Osteocyte (in vitro differentiated cells): ENCODE data around the gene PLEKHA1. TPM values are rescaled to one million over a fixed set of nuclear protein-coding genes. Genes with fewer than 3 reads are reported as not detected.

Experiments
- DNase-seq: peaks from one replicate; pipeline ENCODE4 v3.0.0; 2021; ENCODE audit warnings: mixed read lengths; ENCODE audit not compliant: unreplicated experiment; ENCODE audit errors: extremely low spot score
- H3K27ac Mint-ChIP-seq: one replicate; pipeline ENCODE4 v1.8.0; 2021; ENCODE audit warnings: mild to moderate bottlenecking, mixed read lengths; ENCODE audit not compliant: unreplicated experiment
- H3K27me3 Mint-ChIP-seq: one replicate; pipeline ENCODE4 v1.8.0; 2021; ENCODE audit warnings: mixed read lengths; ENCODE audit not compliant: unreplicated experiment
- H3K36me3 Mint-ChIP-seq: one replicate; pipeline ENCODE4 v1.8.0; 2021; ENCODE audit warnings: mixed read lengths; ENCODE audit not compliant: unreplicated experiment
- H3K4me1 Mint-ChIP-seq: one replicate; pipeline ENCODE4 v1.8.0; 2021; ENCODE audit warnings: mixed read lengths; ENCODE audit not compliant: unreplicated experiment
- H3K4me3 Mint-ChIP-seq: one replicate; pipeline ENCODE4 v1.8.0; 2021; ENCODE audit warnings: mild to moderate bottlenecking, moderate library complexity, mixed read lengths; ENCODE audit not compliant: unreplicated experiment
- H3K9me3 Mint-ChIP-seq: one replicate; pipeline ENCODE4 v1.8.0; 2021; ENCODE audit warnings: mixed read lengths; ENCODE audit not compliant: unreplicated experiment
- total RNA-seq: library from RNA; stranded (reverse); gene quantifications from 2 replicates; pipeline ENCODE4 v1.2.1, GENCODE V29; 2021
- TF ChIP-seq, protein P1 (sequence below): fragments of 200-600 bp; sonication (generic); IDR thresholded peaks from 2 replicates; pipeline ENCODE4 v1.5.0; 2021; ENCODE audit warnings: antibody characterized with exemption, mild to moderate bottlenecking, moderate library complexity

PLEKHA1 gene
- total RNA-seq, 1 donor from 2014 or later, result 62.8 TPM

DNA sequence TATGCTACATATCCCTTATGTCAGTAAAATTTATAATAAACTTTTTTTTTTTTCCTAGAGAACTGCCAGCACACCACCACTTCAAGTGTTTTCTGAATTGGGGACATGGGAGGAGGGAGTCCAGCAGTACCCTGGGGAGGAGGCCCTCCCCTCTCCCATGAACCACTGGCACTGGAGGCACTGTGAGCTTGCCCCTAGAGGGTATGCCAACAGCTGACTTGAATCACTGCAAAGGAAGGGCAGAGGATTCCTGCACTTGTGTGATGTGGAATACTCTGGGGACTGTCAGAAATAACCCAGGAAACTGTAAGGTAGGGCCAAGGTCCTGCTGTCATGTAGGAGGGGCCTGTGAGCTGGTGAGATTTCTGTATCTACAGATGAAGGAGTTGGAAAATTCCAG lies 71.4 kb downstream of the PLEKHA1 start:
- no peaks in the 10 kb centered on the region for H3K27me3 Mint-ChIP-seq
- H3K4me3 Mint-ChIP-seq, result no peak overlapping the region
- DNase-seq, result no peak
- H3K4me1 Mint-ChIP-seq, result peaks cover 37% of the 10 kb centered on the region
- peak overlapping the region; percentile 18 for H3K27ac Mint-ChIP-seq
- TF ChIP-seq, protein P1, sequence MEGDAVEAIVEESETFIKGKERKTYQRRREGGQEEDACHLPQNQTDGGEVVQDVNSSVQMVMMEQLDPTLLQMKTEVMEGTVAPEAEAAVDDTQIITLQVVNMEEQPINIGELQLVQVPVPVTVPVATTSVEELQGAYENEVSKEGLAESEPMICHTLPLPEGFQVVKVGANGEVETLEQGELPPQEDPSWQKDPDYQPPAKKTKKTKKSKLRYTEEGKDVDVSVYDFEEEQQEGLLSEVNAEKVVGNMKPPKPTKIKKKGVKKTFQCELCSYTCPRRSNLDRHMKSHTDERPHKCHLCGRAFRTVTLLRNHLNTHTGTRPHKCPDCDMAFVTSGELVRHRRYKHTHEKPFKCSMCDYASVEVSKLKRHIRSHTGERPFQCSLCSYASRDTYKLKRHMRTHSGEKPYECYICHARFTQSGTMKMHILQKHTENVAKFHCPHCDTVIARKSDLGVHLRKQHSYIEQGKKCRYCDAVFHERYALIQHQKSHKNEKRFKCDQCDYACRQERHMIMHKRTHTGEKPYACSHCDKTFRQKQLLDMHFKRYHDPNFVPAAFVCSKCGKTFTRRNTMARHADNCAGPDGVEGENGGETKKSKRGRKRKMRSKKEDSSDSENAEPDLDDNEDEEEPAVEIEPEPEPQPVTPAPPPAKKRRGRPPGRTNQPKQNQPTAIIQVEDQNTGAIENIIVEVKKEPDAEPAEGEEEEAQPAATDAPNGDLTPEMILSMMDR, result no peak
- no peaks in the 10 kb centered on the region for H3K36me3 Mint-ChIP-seq
- peaks cover 9% of the 10 kb centered on the region for H3K9me3 Mint-ChIP-seq

DNA sequence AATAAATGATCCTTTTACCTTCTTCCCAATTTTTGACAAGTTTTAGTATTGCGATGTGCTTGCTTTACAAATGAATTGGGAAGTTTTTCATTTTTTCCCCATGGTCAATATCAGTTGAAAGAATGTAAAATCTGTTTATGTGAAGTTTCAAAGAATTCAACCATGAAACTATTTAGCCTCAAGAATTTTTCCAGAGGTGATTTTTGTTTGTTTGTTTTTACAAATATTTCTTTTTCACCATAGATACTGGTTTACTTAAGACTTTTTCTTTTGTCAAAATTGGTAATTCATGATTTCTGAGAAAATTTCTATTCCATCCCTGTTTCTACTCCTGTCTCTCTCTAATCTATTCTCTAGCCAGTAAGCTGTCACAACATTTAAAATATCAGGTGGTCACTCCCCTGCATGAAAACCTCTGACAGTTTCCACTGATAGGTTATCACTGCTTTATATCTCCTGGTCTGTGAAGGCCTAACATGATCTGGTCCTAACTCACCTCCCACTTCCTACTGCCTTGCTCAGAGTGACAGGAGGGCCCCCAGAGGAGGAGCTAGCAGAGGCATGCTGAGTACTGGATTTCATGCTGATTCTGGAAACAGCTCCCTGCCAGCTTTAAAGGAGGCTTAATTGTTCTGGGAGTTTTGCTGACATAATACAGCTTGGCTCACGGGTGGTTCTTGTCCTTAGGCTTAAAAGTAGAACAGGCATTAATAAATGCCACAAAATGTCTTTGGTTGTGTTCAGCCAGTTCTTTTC lies 72.3 kb downstream of the PLEKHA1 start:
- Mint-ChIP-seq H3K4me3 (no peak overlapping the region), H3K9me3 (peaks cover 9% of the 10 kb centered on the region), H3K27me3 (no peaks in the 10 kb centered on the region), H3K36me3 (no peaks in the 10 kb centered on the region), H3K27ac (peak overlapping the region; percentile 82), H3K4me1 (peaks cover 36% of the 10 kb centered on the region)
- DNase-seq, result no peak
- TF ChIP-seq, protein P1, result no peak

DNA sequence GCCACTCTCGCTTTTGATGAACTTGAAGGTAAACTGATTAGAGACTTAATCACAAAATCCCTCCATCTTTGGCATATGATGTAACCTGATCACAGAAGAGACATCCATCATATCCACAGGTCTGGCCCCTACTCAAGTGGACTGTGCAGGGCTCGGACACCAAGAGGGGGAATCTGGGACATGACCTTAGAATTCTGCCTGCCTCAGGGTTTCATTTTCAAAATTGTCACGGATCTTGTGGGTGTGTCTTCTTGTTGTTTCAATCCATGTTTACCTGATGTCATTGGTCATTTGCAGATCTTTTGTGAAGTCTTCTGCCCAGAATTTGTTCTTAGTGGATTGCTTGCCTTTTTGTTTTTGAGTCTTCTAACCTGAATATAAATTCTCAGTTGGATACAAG lies 74.1 kb downstream of the PLEKHA1 start:
- Mint-ChIP-seq H3K27me3 (no peaks in the 10 kb centered on the region), H3K27ac (no peak overlapping the region), H3K36me3 (no peaks in the 10 kb centered on the region), H3K4me1 (peaks cover 29% of the 10 kb centered on the region), H3K4me3 (no peak overlapping the region), H3K9me3 (peaks cover 9% of the 10 kb centered on the region)
- TF ChIP-seq, protein P1, result no peak
- no peak for DNase-seq

DNA sequence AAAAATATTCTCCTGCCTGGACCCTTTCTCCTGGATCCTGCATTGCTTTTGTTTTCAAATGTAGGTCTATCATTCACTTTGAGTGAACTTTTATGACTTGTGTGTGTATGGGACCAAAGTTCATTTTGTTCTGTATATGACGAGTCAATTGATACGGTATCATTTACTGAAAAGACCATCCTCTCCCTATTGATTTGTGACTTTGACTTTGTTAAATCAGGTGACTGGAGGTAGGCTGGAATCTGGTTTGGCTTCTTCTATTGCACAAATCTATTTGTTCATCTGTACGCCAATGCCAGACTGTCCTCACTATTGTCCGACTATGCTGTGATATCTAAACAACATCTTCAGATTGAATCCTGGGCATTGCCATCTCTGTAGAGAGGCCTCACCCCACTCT lies 74.6 kb downstream of the PLEKHA1 start:
- Mint-ChIP-seq H3K27ac (no peak overlapping the region), H3K4me3 (no peak overlapping the region), H3K27me3 (no peaks in the 10 kb centered on the region), H3K9me3 (peaks cover 9% of the 10 kb centered on the region), H3K36me3 (no peaks in the 10 kb centered on the region), H3K4me1 (peaks cover 30% of the 10 kb centered on the region)
- TF ChIP-seq, protein P1, result no peak
- DNase-seq, result no peak

DNA sequence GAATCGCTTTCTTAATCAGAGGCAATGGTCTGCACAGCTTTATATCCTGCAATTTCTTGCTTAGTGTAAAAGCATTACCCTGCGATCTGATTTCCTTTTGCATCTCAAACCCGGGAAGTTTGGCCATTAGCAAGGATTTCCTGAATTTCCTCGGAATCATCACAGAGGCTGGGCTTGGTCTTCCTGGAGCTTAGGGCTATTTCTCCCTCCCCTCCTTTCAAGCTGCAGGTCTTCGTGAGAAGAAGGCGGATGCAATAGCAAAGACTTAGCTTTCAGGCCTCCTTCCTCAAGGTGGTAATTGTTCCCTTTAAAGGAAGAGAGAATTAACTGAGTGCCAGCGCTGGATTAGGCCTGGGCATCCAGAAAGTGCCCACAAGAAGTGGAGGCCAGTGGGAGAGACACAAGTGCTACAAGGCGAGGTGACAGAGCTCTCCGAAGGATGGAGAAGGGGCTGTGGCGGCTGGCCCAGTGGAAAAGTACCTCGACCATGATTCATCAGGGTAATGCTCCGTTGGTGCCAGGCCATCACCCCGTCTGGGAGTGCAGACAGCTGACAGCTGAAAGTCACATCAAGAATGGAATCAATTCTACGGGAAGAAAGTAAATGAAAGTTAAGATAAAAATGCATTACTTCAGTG lies 76.0 kb downstream of the PLEKHA1 start:
- no peak for DNase-seq
- peaks cover 40% of the 10 kb centered on the region for H3K4me1 Mint-ChIP-seq
- TF ChIP-seq, protein P1, result no peak
- no peak overlapping the region for H3K4me3 Mint-ChIP-seq
- H3K27me3 Mint-ChIP-seq, result no peaks in the 10 kb centered on the region
- no peak overlapping the region for H3K27ac Mint-ChIP-seq
- H3K36me3 Mint-ChIP-seq, result no peaks in the 10 kb centered on the region
- H3K9me3 Mint-ChIP-seq, result peaks cover 9% of the 10 kb centered on the region
